Measurements from ENCODE around the gene MPC2. TPM values are rescaled to one million over a fixed set of nuclear protein-coding genes. Genes with fewer than 3 reads are reported as not detected.

The MPC2 gene
- total RNA-seq, 1 donor from 2014 or later = 50.8 TPM

DNA sequence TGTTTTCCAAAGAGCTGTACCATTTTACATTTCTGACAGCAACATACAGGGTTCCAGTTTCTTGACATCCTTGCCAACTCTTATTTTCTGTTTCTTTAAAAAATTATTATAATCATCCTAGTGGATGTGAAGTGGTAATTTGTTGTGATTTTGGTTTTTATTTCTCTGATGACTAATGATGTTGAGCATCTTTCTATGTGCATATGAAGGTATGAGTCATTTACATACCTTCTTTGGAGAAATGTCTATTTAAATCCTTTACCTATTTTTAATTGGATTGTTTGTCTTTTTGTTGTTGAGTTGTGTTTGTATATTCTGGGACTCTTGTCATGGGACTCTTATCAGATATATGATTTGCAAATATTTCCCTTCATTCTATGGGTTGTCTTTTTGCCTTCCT lies 20.8 kb upstream of the MPC2 start:
- H3K9me3 Mint-ChIP-seq (ENCODE audit: unreplicated experiment) = peaks cover 9% of the 10 kb centered on the region
- no peaks in the 10 kb centered on the region for H3K27me3 Mint-ChIP-seq (ENCODE audit: unreplicated experiment)
- DNase-seq (ENCODE audit: extremely low spot score, unreplicated experiment) = no peak
- H3K27ac Mint-ChIP-seq (ENCODE audit: unreplicated experiment) = no peak overlapping the region
- H3K36me3 Mint-ChIP-seq (ENCODE audit: unreplicated experiment) = peaks cover 43% of the 10 kb centered on the region
- H3K4me3 Mint-ChIP-seq (ENCODE audit: unreplicated experiment) = no peak overlapping the region
- H3K4me1 Mint-ChIP-seq (ENCODE audit: unreplicated experiment) = peaks cover 4% of the 10 kb centered on the region
- TF ChIP-seq, protein P1, sequence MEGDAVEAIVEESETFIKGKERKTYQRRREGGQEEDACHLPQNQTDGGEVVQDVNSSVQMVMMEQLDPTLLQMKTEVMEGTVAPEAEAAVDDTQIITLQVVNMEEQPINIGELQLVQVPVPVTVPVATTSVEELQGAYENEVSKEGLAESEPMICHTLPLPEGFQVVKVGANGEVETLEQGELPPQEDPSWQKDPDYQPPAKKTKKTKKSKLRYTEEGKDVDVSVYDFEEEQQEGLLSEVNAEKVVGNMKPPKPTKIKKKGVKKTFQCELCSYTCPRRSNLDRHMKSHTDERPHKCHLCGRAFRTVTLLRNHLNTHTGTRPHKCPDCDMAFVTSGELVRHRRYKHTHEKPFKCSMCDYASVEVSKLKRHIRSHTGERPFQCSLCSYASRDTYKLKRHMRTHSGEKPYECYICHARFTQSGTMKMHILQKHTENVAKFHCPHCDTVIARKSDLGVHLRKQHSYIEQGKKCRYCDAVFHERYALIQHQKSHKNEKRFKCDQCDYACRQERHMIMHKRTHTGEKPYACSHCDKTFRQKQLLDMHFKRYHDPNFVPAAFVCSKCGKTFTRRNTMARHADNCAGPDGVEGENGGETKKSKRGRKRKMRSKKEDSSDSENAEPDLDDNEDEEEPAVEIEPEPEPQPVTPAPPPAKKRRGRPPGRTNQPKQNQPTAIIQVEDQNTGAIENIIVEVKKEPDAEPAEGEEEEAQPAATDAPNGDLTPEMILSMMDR (IDR thresholded peaks at IDR 0.05) = no peak

DNA sequence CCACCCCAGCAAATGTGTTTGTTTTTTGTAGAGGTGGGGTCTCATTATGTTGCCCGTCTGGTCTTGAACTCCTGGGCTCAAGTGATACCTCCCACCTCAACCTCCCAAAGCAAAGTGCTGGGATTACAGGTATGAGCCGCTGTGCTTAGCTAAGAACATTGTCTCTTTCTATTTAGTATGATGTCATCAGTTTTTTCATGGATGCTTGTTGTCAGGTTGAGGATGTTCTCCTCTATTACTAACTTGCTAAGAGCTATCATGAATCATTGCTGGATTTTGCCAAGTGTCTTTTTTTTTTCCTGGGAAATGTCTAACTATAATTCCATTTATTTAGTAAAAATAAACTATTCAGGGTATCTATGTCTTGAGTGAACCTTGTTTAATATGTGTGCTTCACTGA lies 19.0 kb upstream of the MPC2 start:
- no peaks in the 10 kb centered on the region for H3K27me3 Mint-ChIP-seq (ENCODE audit: unreplicated experiment)
- no peak for DNase-seq (ENCODE audit: extremely low spot score, unreplicated experiment)
- TF ChIP-seq, protein P1 (IDR thresholded peaks at IDR 0.05) = no peak
- peaks cover 43% of the 10 kb centered on the region for H3K36me3 Mint-ChIP-seq (ENCODE audit: unreplicated experiment)
- H3K27ac Mint-ChIP-seq (ENCODE audit: unreplicated experiment) = no peak overlapping the region
- no peak overlapping the region for H3K4me3 Mint-ChIP-seq (ENCODE audit: unreplicated experiment)
- peaks cover 1% of the 10 kb centered on the region for H3K4me1 Mint-ChIP-seq (ENCODE audit: unreplicated experiment)
- peaks cover 9% of the 10 kb centered on the region for H3K9me3 Mint-ChIP-seq (ENCODE audit: unreplicated experiment)

DNA sequence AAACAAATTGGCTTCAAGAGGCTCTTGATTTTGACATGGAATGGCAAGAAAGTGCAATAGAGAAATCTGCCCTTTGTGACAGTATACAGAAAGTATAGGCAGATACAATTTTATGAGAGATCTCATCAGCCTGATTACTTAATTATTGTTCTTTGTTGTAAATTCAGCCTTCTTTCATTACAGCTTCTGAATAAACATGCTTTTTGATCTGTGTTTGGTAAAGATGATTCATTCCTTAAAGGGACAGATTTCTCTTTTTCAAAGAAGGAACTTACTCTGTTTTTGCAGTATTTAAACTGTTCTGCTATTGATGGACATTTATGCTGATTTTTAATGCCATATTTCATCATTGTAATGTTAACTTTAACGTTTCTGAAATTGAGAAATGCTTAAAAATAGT lies 13.7 kb upstream of the MPC2 start:
- no peak overlapping the region for H3K4me3 Mint-ChIP-seq (ENCODE audit: unreplicated experiment)
- H3K27ac Mint-ChIP-seq (ENCODE audit: unreplicated experiment) = no peak overlapping the region
- H3K27me3 Mint-ChIP-seq (ENCODE audit: unreplicated experiment) = no peaks in the 10 kb centered on the region
- no peaks in the 10 kb centered on the region for H3K9me3 Mint-ChIP-seq (ENCODE audit: unreplicated experiment)
- DNase-seq (ENCODE audit: extremely low spot score, unreplicated experiment) = no peak
- peaks cover 25% of the 10 kb centered on the region for H3K4me1 Mint-ChIP-seq (ENCODE audit: unreplicated experiment)
- H3K36me3 Mint-ChIP-seq (ENCODE audit: unreplicated experiment) = peaks cover 27% of the 10 kb centered on the region
- TF ChIP-seq, protein P1 (IDR thresholded peaks at IDR 0.05) = no peak

DNA sequence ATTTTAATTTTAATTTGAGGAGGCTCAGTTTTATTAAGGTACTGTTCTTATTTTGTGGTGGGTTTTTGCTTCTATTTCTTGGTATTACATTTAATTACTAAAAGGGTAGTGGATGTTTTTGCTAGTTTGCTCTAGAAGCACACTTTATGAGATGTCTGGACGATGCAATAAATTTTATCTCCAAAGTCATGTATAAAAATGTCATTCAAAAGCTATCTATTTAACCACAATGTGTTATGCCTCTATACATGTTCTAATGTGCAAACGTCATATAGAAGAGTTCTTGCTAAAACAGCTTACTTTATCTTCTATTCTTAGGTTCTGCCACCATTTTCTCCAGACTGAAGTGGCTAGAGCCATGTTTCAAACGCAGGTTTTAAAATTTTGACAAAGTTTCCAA lies 12.9 kb upstream of the MPC2 start:
- no peak for DNase-seq (ENCODE audit: extremely low spot score, unreplicated experiment)
- Mint-ChIP-seq H3K4me1 (ENCODE audit: unreplicated experiment) (peaks cover 25% of the 10 kb centered on the region), H3K36me3 (ENCODE audit: unreplicated experiment) (peaks cover 19% of the 10 kb centered on the region), H3K9me3 (ENCODE audit: unreplicated experiment) (no peaks in the 10 kb centered on the region), H3K4me3 (ENCODE audit: unreplicated experiment) (no peak overlapping the region), H3K27me3 (ENCODE audit: unreplicated experiment) (no peaks in the 10 kb centered on the region), H3K27ac (ENCODE audit: unreplicated experiment) (no peak overlapping the region)
- TF ChIP-seq, protein P1 (IDR thresholded peaks at IDR 0.05) = no peak

DNA sequence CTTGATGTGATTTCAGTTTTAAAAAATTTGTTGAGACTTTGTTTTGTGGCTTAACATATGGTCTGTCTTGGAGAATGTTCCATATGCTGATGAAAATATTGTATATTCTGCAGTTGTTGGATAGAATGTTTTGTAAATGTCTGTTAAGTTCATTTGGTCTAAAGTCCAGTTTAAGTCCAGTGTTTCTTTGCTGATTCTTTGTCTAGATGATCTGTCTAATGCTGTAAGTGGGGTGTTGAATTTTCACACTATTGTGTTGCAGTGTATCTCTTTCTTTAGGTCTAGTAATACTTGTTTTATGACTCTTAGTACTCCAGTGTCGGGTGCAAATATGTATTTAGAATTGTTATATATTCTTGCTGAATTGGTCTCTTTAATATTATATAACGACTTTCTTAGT lies 10.9 kb upstream of the MPC2 start:
- Mint-ChIP-seq H3K4me1 (ENCODE audit: unreplicated experiment) (peaks cover 27% of the 10 kb centered on the region), H3K27ac (ENCODE audit: unreplicated experiment) (peak overlapping the region; percentile 1), H3K36me3 (ENCODE audit: unreplicated experiment) (peaks cover 8% of the 10 kb centered on the region), H3K4me3 (ENCODE audit: unreplicated experiment) (no peak overlapping the region), H3K27me3 (ENCODE audit: unreplicated experiment) (no peaks in the 10 kb centered on the region), H3K9me3 (ENCODE audit: unreplicated experiment) (no peaks in the 10 kb centered on the region)
- TF ChIP-seq, protein P1 (IDR thresholded peaks at IDR 0.05) = no peak
- no peak for DNase-seq (ENCODE audit: extremely low spot score, unreplicated experiment)
